ENCODE results near the gene PRKCB. TPM values are rescaled to one million over a fixed set of nuclear protein-coding genes. Genes with fewer than 3 reads are reported as not detected.

PRKCB gene
- total RNA-seq, 3 donors from 2014 or later: 1.3 to 5.3 (median 4.7) TPM

- TF ChIP-seq, protein P1, sequence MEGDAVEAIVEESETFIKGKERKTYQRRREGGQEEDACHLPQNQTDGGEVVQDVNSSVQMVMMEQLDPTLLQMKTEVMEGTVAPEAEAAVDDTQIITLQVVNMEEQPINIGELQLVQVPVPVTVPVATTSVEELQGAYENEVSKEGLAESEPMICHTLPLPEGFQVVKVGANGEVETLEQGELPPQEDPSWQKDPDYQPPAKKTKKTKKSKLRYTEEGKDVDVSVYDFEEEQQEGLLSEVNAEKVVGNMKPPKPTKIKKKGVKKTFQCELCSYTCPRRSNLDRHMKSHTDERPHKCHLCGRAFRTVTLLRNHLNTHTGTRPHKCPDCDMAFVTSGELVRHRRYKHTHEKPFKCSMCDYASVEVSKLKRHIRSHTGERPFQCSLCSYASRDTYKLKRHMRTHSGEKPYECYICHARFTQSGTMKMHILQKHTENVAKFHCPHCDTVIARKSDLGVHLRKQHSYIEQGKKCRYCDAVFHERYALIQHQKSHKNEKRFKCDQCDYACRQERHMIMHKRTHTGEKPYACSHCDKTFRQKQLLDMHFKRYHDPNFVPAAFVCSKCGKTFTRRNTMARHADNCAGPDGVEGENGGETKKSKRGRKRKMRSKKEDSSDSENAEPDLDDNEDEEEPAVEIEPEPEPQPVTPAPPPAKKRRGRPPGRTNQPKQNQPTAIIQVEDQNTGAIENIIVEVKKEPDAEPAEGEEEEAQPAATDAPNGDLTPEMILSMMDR (IDR thresholded peaks at IDR 0.05): no peak
- TF ChIP-seq POLR2A (IDR thresholded peaks at IDR 0.05) (no peak), POLR2AphosphoS5 (IDR thresholded peaks at IDR 0.05) (no peak)
- no peaks in the 10 kb centered on the region for H3K27me3 ChIP-seq
- H3K4me3 ChIP-seq: no peak overlapping the region
- H3K9me3 ChIP-seq: no peaks in the 10 kb centered on the region
- DNase-seq (ENCODE audit: low spot score in 2 of 2): no peak
- no peaks in the 10 kb centered on the region for H3K36me3 ChIP-seq
- H3K27ac ChIP-seq: no peak overlapping the region
- H3K4me1 ChIP-seq: no peaks in the 10 kb centered on the region
- intact Hi-C loops (cut with DNase I; ENCODE audit: low total_unique reads): loop anchor here (5.0 kb wide), 1 partner anchor 234 kb away; no protein-coding TSS in a partner anchor
Measured at GRCh38 chr16:23950898-23951297, 115.1 kb downstream of the PRKCB start.

- DNase-seq (ENCODE audit: low spot score in 2 of 2): no peak
Measured at GRCh38 chr16:23952128-23952970, 116.6 kb downstream of the PRKCB start.

DNA sequence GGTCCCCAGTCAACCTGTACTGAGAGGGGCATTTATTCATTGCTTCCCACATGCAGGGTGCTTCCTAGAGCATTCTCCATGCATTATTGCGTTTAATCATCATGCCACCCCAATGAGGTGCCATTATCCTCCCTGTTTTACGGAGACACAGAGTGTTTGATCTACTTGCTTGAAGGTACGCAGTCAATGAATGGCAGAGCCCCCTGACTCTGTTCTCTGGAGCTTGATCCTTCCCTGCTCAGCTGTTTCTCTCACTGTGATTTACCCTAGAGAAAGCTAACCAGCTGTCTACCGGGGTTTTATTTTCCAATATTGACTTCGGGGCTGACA lies 117.2 kb downstream of the PRKCB start:
- H3K36me3 ChIP-seq: no peaks in the 10 kb centered on the region
- H3K4me1 ChIP-seq: no peaks in the 10 kb centered on the region
- H3K4me3 ChIP-seq: no peak overlapping the region
- H3K27me3 ChIP-seq: no peaks in the 10 kb centered on the region
- no peak overlapping the region for H3K27ac ChIP-seq
- no peaks in the 10 kb centered on the region for H3K9me3 ChIP-seq
- no peak for DNase-seq (ENCODE audit: low spot score in 2 of 2)
- no peak for TF ChIP-seq POLR2AphosphoS5 (IDR thresholded peaks at IDR 0.05)
- TF ChIP-seq, protein P1 (IDR thresholded peaks at IDR 0.05): no peak
- TF ChIP-seq POLR2A (IDR thresholded peaks at IDR 0.05): no peak
- intact Hi-C loops (cut with DNase I; ENCODE audit: low total_unique reads): loop anchor here (5.0 kb wide), 1 partner anchor 236 kb away; no protein-coding TSS in a partner anchor

More at GRCh38 chr16:23952128-23952970, 116.6 kb downstream of the PRKCB start:
- no peak overlapping the region for H3K4me3 ChIP-seq
- no peaks in the 10 kb centered on the region for H3K27me3 ChIP-seq
- H3K27ac ChIP-seq: no peak overlapping the region
- no peaks in the 10 kb centered on the region for H3K36me3 ChIP-seq
- H3K9me3 ChIP-seq: no peaks in the 10 kb centered on the region
- intact Hi-C loops (cut with DNase I; ENCODE audit: low total_unique reads): loop anchor here (5.0 kb wide), 1 partner anchor 235 kb away; no protein-coding TSS in a partner anchor
- TF ChIP-seq POLR2AphosphoS5 (IDR thresholded peaks at IDR 0.05) (no peak), POLR2A (IDR thresholded peaks at IDR 0.05) (no peak)
- TF ChIP-seq, protein P1 (IDR thresholded peaks at IDR 0.05): no peak
- H3K4me1 ChIP-seq: no peaks in the 10 kb centered on the region

GRCh38 chr16:23953476-23953875 lies 117.7 kb downstream of the PRKCB start:
- Histone ChIP-seq H3K36me3 (no peaks in the 10 kb centered on the region), H3K27me3 (no peaks in the 10 kb centered on the region), H3K27ac (no peak overlapping the region), H3K4me1 (no peaks in the 10 kb centered on the region), H3K9me3 (no peaks in the 10 kb centered on the region), H3K4me3 (no peak overlapping the region)
- intact Hi-C loops (cut with DNase I; ENCODE audit: low total_unique reads): loop anchor here (5.0 kb wide), 1 partner anchor 236 kb away; no protein-coding TSS in a partner anchor
- no peak for DNase-seq (ENCODE audit: low spot score in 2 of 2)
- TF ChIP-seq POLR2A (IDR thresholded peaks at IDR 0.05): no peak

GRCh38 chr16:23955088-23955487 lies 119.3 kb downstream of the PRKCB start:
- intact Hi-C loops (cut with DNase I; ENCODE audit: low total_unique reads): no loop called here
- no peak for DNase-seq (ENCODE audit: low spot score in 2 of 2)

More at GRCh38 chr16:23955088-23955487, 119.3 kb downstream of the PRKCB start:
- no peaks in the 10 kb centered on the region for H3K36me3 ChIP-seq
- H3K9me3 ChIP-seq: no peaks in the 10 kb centered on the region
- no peak overlapping the region for H3K4me3 ChIP-seq
- H3K27ac ChIP-seq: no peak overlapping the region
- H3K27me3 ChIP-seq: no peaks in the 10 kb centered on the region
- no peaks in the 10 kb centered on the region for H3K4me1 ChIP-seq
- TF ChIP-seq POLR2AphosphoS5 (IDR thresholded peaks at IDR 0.05) (no peak), POLR2A (IDR thresholded peaks at IDR 0.05) (no peak)
- TF ChIP-seq, protein P1 (IDR thresholded peaks at IDR 0.05): no peak
